ENCODE measurements around the gene TENT4A.

The TENT4A gene

DNA sequence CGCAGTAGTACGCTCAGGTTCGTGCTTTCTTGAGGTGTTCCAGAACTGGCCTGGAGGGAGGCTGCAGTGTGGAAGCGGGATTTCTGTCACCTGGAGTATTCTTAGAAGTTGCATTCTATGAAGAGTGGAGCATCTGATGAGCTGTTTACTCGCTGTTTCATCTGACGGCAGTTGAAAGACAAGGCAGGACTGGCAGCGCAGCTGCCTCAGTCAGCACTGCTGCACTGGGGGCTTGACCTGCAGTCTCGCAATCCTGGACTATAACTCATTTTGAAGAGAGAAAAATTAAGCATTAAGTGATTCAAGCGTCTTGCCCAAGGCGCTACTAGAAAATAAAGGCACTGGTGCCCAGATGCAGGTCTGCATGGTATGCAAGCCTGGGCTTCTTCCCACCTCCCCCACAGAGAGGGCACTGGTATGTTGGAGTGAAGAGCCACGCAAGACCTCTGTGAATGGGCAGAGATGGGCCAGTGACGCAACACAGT lies 10.6 kb downstream of the TENT4A start:
- Histone ChIP-seq H3K23ac (ENCODE audit: low read length in 2 of 2) (no peak overlapping the region), H3K18ac (ENCODE audit: low read depth in 1 of 2, low read length in 2 of 2) (no peak overlapping the region), H4K91ac (ENCODE audit: low read length) (no peak overlapping the region), H4K8ac (ENCODE audit: low read length) (no peak overlapping the region), H2BK5ac (ENCODE audit: low read depth, low read length, poor library complexity, severe bottlenecking) (no peak overlapping the region), H2AK5ac (ENCODE audit: low read length, severe bottlenecking) (no peak overlapping the region), H2AFZ (ENCODE audit: low read depth, low read length) (no peak overlapping the region), H3K9me3 (ENCODE audit: control insufficient read depth, low read length) (no peaks in the 10 kb centered on the region), H3K36me3 (ENCODE audit: control insufficient read depth in 1 of 2, insufficient read depth in 2 of 2, low read depth in 1 of 2, low read length in 2 of 2) (peaks cover 10 to 18% of the 10 kb centered on the region in 2 experiments), H2BK15ac (ENCODE audit: low read depth, poor library complexity, severe bottlenecking) (no peak overlapping the region), H3K79me1 (replicated peaks; ENCODE audit: low read length, poor library complexity, severe bottlenecking) (peaks cover 23% of the 10 kb centered on the region), H3K27me3 (ENCODE audit: control insufficient read depth in 1 of 2, insufficient read depth in 1 of 2, low read length in 2 of 2) (no peaks in the 10 kb centered on the region), H3K9ac (ENCODE audit: low read length) (no peak overlapping the region), H2BK120ac (ENCODE audit: low read depth, low read length) (no peak overlapping the region), H3K27ac (ENCODE audit: low read length, poor library complexity, severe bottlenecking) (no peak overlapping the region), H3K14ac (ENCODE audit: low read length in 2 of 2) (no peak overlapping the region), H3K4me3 (ENCODE audit: insufficient read depth in 1 of 2, low read depth in 1 of 2, low read length in 2 of 2) (no peak overlapping the region), H3K4ac (ENCODE audit: low read depth in 1 of 2, low read length in 2 of 2) (no peak overlapping the region), H3K4me2 (ENCODE audit: low read length, poor library complexity, severe bottlenecking) (no peak overlapping the region), H3K4me1 (ENCODE audit: control insufficient read depth, insufficient read depth, low read depth, low read length) (peaks cover 38% of the 10 kb centered on the region), H2BK12ac (ENCODE audit: low read length in 2 of 2) (no peak overlapping the region)
- 92% methylated on average over 12 of the region's 12 CpGs for WGBS
- DNase-seq, result no peak

- peaks cover 10 to 16% of the 10 kb centered on the region in 2 experiments for H3K36me3 ChIP-seq (ENCODE audit: control insufficient read depth in 1 of 2, insufficient read depth in 2 of 2, low read depth in 1 of 2, low read length in 2 of 2)
- H3K27me3 ChIP-seq (ENCODE audit: control insufficient read depth in 1 of 2, insufficient read depth in 1 of 2, low read length in 2 of 2), result no peaks in the 10 kb centered on the region
- no peak overlapping the region for H3K14ac ChIP-seq (ENCODE audit: low read length in 2 of 2)
- no peak overlapping the region for H2BK120ac ChIP-seq (ENCODE audit: low read depth, low read length)
- H2AK5ac ChIP-seq (ENCODE audit: low read length, severe bottlenecking), result no peak overlapping the region
- no peak overlapping the region for H3K4me3 ChIP-seq (ENCODE audit: insufficient read depth in 1 of 2, low read depth in 1 of 2, low read length in 2 of 2)
- no peak overlapping the region for H3K27ac ChIP-seq (ENCODE audit: low read length, poor library complexity, severe bottlenecking)
- H3K18ac ChIP-seq (ENCODE audit: low read depth in 1 of 2, low read length in 2 of 2), result no peak overlapping the region
- H2BK15ac ChIP-seq (ENCODE audit: low read depth, poor library complexity, severe bottlenecking), result no peak overlapping the region
- H3K9ac ChIP-seq (ENCODE audit: low read length), result no peak overlapping the region
- no peak overlapping the region for H4K91ac ChIP-seq (ENCODE audit: low read length)
- H3K4ac ChIP-seq (ENCODE audit: low read depth in 1 of 2, low read length in 2 of 2), result no peak overlapping the region
- H2AFZ ChIP-seq (ENCODE audit: low read depth, low read length), result no peak overlapping the region
- H2BK12ac ChIP-seq (ENCODE audit: low read length in 2 of 2), result no peak overlapping the region
- no peak overlapping the region for H4K8ac ChIP-seq (ENCODE audit: low read length)
- peaks cover 22% of the 10 kb centered on the region for H3K79me1 ChIP-seq (replicated peaks; ENCODE audit: low read length, poor library complexity, severe bottlenecking)
- no peak overlapping the region for H3K4me2 ChIP-seq (ENCODE audit: low read length, poor library complexity, severe bottlenecking)
- H2BK5ac ChIP-seq (ENCODE audit: low read depth, low read length, poor library complexity, severe bottlenecking), result no peak overlapping the region
- no peak overlapping the region for H3K23ac ChIP-seq (ENCODE audit: low read length in 2 of 2)
- 96% methylated on average over 8 of the region's 8 CpGs for WGBS
- DNase-seq, result no peak
- peaks cover 39% of the 10 kb centered on the region for H3K4me1 ChIP-seq (ENCODE audit: control insufficient read depth, insufficient read depth, low read depth, low read length)
- no peaks in the 10 kb centered on the region for H3K9me3 ChIP-seq (ENCODE audit: control insufficient read depth, low read length)
Measured at GRCh38 chr5:6724321-6724929, 11.2 kb downstream of the TENT4A start.

- H4K8ac ChIP-seq (ENCODE audit: low read length), result no peak overlapping the region
- H3K79me1 ChIP-seq (replicated peaks; ENCODE audit: low read length, poor library complexity, severe bottlenecking), result peaks cover 21% of the 10 kb centered on the region
- H3K4me2 ChIP-seq (ENCODE audit: low read length, poor library complexity, severe bottlenecking), result no peak overlapping the region
- H3K27ac ChIP-seq (ENCODE audit: low read length, poor library complexity, severe bottlenecking), result no peak overlapping the region
- no peak overlapping the region for H3K18ac ChIP-seq (ENCODE audit: low read depth in 1 of 2, low read length in 2 of 2)
- no peak overlapping the region for H3K9ac ChIP-seq (ENCODE audit: low read length)
- WGBS, result 100% methylated on average over 1 of the region's 4 CpGs
- peaks cover 45% of the 10 kb centered on the region for H3K4me1 ChIP-seq (ENCODE audit: control insufficient read depth, insufficient read depth, low read depth, low read length)
- no peak for DNase-seq
- no peak overlapping the region for H2BK5ac ChIP-seq (ENCODE audit: low read depth, low read length, poor library complexity, severe bottlenecking)
- no peak overlapping the region for H3K4ac ChIP-seq (ENCODE audit: low read depth in 1 of 2, low read length in 2 of 2)
- no peaks in the 10 kb centered on the region for H3K27me3 ChIP-seq (ENCODE audit: control insufficient read depth in 1 of 2, insufficient read depth in 1 of 2, low read length in 2 of 2)
- no peaks in the 10 kb centered on the region for H3K9me3 ChIP-seq (ENCODE audit: control insufficient read depth, low read length)
- H3K14ac ChIP-seq (ENCODE audit: low read length in 2 of 2), result no peak overlapping the region
- H4K91ac ChIP-seq (ENCODE audit: low read length), result no peak overlapping the region
- H2AK5ac ChIP-seq (ENCODE audit: low read length, severe bottlenecking), result no peak overlapping the region
- no peak overlapping the region for H3K4me3 ChIP-seq (ENCODE audit: insufficient read depth in 1 of 2, low read depth in 1 of 2, low read length in 2 of 2)
- no peak overlapping the region for H3K23ac ChIP-seq (ENCODE audit: low read length in 2 of 2)
- no peak overlapping the region for H2BK120ac ChIP-seq (ENCODE audit: low read depth, low read length)
- H2AFZ ChIP-seq (ENCODE audit: low read depth, low read length), result no peak overlapping the region
- peaks cover 10 to 14% of the 10 kb centered on the region in 2 experiments for H3K36me3 ChIP-seq (ENCODE audit: control insufficient read depth in 1 of 2, insufficient read depth in 2 of 2, low read depth in 1 of 2, low read length in 2 of 2)
- no peak overlapping the region for H2BK12ac ChIP-seq (ENCODE audit: low read length in 2 of 2)
- H2BK15ac ChIP-seq (ENCODE audit: low read depth, poor library complexity, severe bottlenecking), result no peak overlapping the region
Measured at GRCh38 chr5:6725421-6725820, 12.2 kb downstream of the TENT4A start.

DNA sequence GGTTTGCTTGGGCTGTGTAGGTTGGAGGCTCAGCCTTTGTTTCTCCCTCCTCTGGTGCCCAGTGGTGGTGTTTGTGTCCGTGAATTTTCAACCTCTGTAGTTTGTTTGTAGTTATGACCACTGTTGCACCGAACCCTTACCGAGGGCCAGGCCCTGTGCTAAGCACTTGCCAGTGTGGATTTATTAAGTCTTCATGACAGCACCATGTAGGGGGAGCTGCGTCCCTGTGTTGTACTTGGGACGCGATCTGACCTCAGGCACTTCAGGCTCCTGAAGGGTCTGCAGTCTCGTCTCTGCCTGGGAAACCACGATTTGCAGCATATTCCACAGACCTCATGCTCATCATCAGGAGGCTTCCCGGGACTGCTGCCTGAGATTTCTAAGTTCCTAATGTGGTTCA lies 12.8 kb downstream of the TENT4A start:
- H2AFZ ChIP-seq (ENCODE audit: low read depth, low read length), result no peak overlapping the region
- H2BK12ac ChIP-seq (ENCODE audit: low read length in 2 of 2), result no peak overlapping the region
- H4K91ac ChIP-seq (ENCODE audit: low read length), result no peak overlapping the region
- no peak overlapping the region for H3K9ac ChIP-seq (ENCODE audit: low read length)
- no peak for DNase-seq
- H3K23ac ChIP-seq (ENCODE audit: low read length in 2 of 2), result no peak overlapping the region
- peaks cover 44% of the 10 kb centered on the region for H3K4me1 ChIP-seq (ENCODE audit: control insufficient read depth, insufficient read depth, low read depth, low read length)
- H3K79me1 ChIP-seq (replicated peaks; ENCODE audit: low read length, poor library complexity, severe bottlenecking), result peaks cover 21% of the 10 kb centered on the region
- H3K4me3 ChIP-seq (ENCODE audit: insufficient read depth in 1 of 2, low read depth in 1 of 2, low read length in 2 of 2), result no peak overlapping the region
- H3K4ac ChIP-seq (ENCODE audit: low read depth in 1 of 2, low read length in 2 of 2), result no peak overlapping the region
- H3K9me3 ChIP-seq (ENCODE audit: control insufficient read depth, low read length), result no peaks in the 10 kb centered on the region
- no peak overlapping the region for H3K4me2 ChIP-seq (ENCODE audit: low read length, poor library complexity, severe bottlenecking)
- H2BK120ac ChIP-seq (ENCODE audit: low read depth, low read length), result no peak overlapping the region
- no peak overlapping the region for H3K14ac ChIP-seq (ENCODE audit: low read length in 2 of 2)
- 92% methylated on average over 9 of the region's 9 CpGs for WGBS
- H3K36me3 ChIP-seq (ENCODE audit: control insufficient read depth in 1 of 2, insufficient read depth in 2 of 2, low read depth in 1 of 2, low read length in 2 of 2), result peaks cover 10 to 14% of the 10 kb centered on the region in 2 experiments
- H4K8ac ChIP-seq (ENCODE audit: low read length), result no peak overlapping the region
- no peak overlapping the region for H2AK5ac ChIP-seq (ENCODE audit: low read length, severe bottlenecking)
- no peak overlapping the region for H2BK15ac ChIP-seq (ENCODE audit: low read depth, poor library complexity, severe bottlenecking)
- H2BK5ac ChIP-seq (ENCODE audit: low read depth, low read length, poor library complexity, severe bottlenecking), result no peak overlapping the region
- no peak overlapping the region for H3K27ac ChIP-seq (ENCODE audit: low read length, poor library complexity, severe bottlenecking)
- H3K18ac ChIP-seq (ENCODE audit: low read depth in 1 of 2, low read length in 2 of 2), result no peak overlapping the region
- no peaks in the 10 kb centered on the region for H3K27me3 ChIP-seq (ENCODE audit: control insufficient read depth in 1 of 2, insufficient read depth in 1 of 2, low read length in 2 of 2)
